HL-60 (cell line): ENCODE data around the gene SLC3A2.

Source experiments
- DNase-seq, 2 experiments: peaks; one replicate each; pipeline ENCODE4 v3.0.0-alpha.2; 2010 to 2020; ENCODE audit warnings: low read depth in 1 of 2, low spot score in 1 of 2
- H3K27ac ChIP-seq: fragments of 250-450 bp; sonication (Bioruptor Pico); replicated peaks from 2 replicates; pipeline ENCODE4 v1.5.1; 2020; ENCODE audit warnings: mild to moderate bottlenecking, moderate library complexity
- H3K27me3 ChIP-seq: fragments of 250-450 bp; sonication (Bioruptor Pico); 2 replicates; pipeline ENCODE4 v1.5.1; 2021; ENCODE audit warnings: mild to moderate bottlenecking, moderate library complexity; ENCODE audit not compliant: insufficient read depth, poor library complexity, severe bottlenecking
- H3K4me3 ChIP-seq: replicated peaks from 2 replicates; pipeline ENCODE4 v1.5.1; 2011; ENCODE audit warnings: mild to moderate bottlenecking, control low read depth, low read length; ENCODE audit not compliant: insufficient read depth
- GABPA ChIP-seq: IDR thresholded peaks from 2 replicates; pipeline ENCODE4 v1.6.1; 2012; ENCODE audit warnings: low read depth
- POLR2AphosphoS5 ChIP-seq: IDR thresholded peaks from 2 replicates; pipeline ENCODE4 v1.6.1; 2012; ENCODE audit warnings: low read depth
- SPI1 ChIP-seq: IDR thresholded peaks from 2 replicates; pipeline ENCODE4 v1.6.1; 2012; ENCODE audit warnings: low read depth, mild to moderate bottlenecking, borderline replicate concordance
- TF ChIP-seq, protein P1 (sequence below): IDR thresholded peaks from 2 replicates; pipeline ENCODE4 v1.6.1; 2012; ENCODE audit warnings: low read depth; ENCODE audit not compliant: insufficient replicate concordance
- TF ChIP-seq, protein P2 (sequence below): IDR thresholded peaks from one replicate; pipeline ENCODE4 v1.5.1; 2011; ENCODE audit warnings: low read length, control low read depth, inconsistent platforms; ENCODE audit not compliant: insufficient read depth

SLC3A2 gene

DNA sequence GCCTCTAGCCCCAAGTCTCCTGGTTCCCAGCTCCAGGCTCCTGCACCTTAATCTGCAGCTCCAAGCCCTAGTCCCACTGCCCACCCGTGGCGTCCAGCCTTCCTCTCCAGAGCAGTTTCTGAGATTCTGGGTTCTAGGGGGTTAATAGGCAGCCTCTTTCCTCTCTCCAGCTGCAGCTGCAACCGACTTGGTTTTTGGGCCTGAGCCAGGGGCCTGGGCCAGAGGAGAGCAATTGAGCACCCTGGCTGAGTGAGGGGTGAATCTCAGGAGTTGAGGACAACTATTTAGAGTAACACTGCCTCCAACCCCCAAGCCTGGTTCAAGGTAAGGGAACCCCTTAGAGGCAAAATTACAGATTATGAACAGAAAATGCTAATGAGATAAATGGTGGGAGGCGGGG, 49.5 kb downstream of the SLC3A2 start:
- Histone ChIP-seq H3K27ac (no peak overlapping the region), H3K27me3 (peaks cover 45% of the 10 kb centered on the region), H3K4me3 (no peak overlapping the region)
- DNase-seq, result no peak
- TF ChIP-seq, protein P1, sequence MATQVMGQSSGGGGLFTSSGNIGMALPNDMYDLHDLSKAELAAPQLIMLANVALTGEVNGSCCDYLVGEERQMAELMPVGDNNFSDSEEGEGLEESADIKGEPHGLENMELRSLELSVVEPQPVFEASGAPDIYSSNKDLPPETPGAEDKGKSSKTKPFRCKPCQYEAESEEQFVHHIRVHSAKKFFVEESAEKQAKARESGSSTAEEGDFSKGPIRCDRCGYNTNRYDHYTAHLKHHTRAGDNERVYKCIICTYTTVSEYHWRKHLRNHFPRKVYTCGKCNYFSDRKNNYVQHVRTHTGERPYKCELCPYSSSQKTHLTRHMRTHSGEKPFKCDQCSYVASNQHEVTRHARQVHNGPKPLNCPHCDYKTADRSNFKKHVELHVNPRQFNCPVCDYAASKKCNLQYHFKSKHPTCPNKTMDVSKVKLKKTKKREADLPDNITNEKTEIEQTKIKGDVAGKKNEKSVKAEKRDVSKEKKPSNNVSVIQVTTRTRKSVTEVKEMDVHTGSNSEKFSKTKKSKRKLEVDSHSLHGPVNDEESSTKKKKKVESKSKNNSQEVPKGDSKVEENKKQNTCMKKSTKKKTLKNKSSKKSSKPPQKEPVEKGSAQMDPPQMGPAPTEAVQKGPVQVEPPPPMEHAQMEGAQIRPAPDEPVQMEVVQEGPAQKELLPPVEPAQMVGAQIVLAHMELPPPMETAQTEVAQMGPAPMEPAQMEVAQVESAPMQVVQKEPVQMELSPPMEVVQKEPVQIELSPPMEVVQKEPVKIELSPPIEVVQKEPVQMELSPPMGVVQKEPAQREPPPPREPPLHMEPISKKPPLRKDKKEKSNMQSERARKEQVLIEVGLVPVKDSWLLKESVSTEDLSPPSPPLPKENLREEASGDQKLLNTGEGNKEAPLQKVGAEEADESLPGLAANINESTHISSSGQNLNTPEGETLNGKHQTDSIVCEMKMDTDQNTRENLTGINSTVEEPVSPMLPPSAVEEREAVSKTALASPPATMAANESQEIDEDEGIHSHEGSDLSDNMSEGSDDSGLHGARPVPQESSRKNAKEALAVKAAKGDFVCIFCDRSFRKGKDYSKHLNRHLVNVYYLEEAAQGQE, result no peak
- TF ChIP-seq GABPA (no peak), SPI1 (no peak), POLR2AphosphoS5 (no peak)
- TF ChIP-seq, protein P2, sequence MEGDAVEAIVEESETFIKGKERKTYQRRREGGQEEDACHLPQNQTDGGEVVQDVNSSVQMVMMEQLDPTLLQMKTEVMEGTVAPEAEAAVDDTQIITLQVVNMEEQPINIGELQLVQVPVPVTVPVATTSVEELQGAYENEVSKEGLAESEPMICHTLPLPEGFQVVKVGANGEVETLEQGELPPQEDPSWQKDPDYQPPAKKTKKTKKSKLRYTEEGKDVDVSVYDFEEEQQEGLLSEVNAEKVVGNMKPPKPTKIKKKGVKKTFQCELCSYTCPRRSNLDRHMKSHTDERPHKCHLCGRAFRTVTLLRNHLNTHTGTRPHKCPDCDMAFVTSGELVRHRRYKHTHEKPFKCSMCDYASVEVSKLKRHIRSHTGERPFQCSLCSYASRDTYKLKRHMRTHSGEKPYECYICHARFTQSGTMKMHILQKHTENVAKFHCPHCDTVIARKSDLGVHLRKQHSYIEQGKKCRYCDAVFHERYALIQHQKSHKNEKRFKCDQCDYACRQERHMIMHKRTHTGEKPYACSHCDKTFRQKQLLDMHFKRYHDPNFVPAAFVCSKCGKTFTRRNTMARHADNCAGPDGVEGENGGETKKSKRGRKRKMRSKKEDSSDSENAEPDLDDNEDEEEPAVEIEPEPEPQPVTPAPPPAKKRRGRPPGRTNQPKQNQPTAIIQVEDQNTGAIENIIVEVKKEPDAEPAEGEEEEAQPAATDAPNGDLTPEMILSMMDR, result no peak

DNA sequence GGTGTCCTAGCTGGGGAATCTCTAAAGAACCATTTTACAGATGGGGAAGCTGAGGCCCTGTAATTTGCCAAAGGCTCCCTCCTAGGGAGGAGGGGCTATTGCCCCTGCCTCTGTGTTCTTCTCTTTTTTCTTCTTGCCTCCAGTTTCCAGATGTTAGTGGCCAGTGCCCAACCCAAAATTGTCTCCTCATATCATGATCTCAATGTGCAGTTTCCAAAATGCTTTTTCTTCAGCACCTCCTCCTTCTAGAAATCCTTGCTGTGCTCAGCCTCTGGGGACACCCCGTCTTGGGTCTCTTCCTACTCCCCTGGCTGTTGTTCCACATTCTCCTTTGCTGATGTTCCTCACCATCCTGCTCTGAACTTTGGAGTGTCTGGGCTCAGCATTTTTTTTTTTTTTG, 50.0 kb downstream of the SLC3A2 start:
- H3K27ac ChIP-seq, result no peak overlapping the region
- DNase-seq, result no peak
- peaks cover 40% of the 10 kb centered on the region for H3K27me3 ChIP-seq
- TF ChIP-seq, protein P2, result no peak
- TF ChIP-seq, protein P1, result no peak
- TF ChIP-seq SPI1 (no peak), POLR2AphosphoS5 (no peak), GABPA (no peak)
- H3K4me3 ChIP-seq, result no peak overlapping the region

DNA sequence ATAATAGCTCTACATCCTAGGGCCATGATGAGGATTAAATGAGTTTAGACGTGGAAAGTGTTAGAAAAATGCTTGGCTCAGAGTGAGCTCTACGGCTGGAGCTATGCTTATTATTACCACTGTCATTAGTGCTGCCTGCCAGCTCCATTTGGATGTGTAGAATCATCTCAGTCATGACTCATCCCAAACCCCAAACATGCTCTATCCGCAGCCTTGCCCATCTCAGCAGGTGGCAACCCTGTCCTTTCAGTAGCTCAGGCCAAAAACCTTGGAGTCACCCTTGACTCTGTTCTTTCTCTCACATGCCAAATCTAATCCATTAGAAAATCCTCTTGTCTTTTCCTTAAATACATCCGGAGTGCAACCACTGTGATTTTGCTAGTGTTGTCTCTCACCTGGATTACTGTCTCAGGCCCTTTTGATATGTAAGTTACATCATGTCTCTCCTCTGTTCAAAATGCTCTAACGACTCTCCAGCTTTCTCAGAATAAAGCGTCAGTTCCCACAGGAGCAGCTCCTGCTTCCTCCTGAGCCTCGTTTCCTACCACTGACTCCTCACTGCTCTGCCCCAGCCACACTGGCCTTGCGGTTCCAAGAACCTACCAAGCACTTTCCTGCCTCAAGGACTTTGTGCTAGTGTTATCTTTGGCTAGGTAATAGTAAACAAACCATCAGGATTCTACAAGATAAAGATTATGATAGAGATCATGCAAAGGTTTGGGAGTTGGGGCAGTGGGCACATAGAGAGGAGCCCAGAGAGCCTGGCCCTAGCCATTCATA, 51.0 kb downstream of the SLC3A2 start:
- TF ChIP-seq, protein P2, result no peak
- Histone ChIP-seq H3K27ac (no peak overlapping the region), H3K4me3 (no peak overlapping the region), H3K27me3 (peaks cover 30% of the 10 kb centered on the region)
- DNase-seq, result no peak

DNA sequence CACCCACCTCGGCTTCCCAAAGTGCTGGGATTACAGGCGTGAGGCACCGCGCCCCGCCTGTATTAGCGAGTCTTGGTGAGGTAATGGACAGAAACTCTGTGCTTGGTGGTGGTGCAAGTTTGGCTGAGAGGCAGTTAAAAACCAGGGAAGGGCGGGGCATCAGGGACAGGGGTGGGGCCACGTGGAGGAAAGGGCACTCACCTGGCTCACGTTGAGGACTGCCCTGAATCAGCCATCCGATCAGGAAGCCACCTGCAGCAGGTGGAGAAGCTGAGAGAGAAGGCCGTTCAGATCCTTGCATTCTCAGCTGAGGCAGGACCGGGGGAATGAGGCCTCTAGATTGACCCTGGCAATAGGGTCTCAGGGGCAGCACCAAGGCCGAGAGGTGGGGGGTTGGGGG, 52.6 kb downstream of the SLC3A2 start:
- Histone ChIP-seq H3K27ac (no peak overlapping the region), H3K4me3 (no peak overlapping the region), H3K27me3 (peaks cover 14% of the 10 kb centered on the region)
- TF ChIP-seq POLR2AphosphoS5 (no peak), GABPA (no peak), SPI1 (no peak)
- TF ChIP-seq, protein P2, result no peak
- TF ChIP-seq, protein P1, result no peak
- no peak for DNase-seq
